Vagina (tissue), 2 donors: ENCODE data around the gene NAV1. TPM values are rescaled to one million over a fixed set of nuclear protein-coding genes. Genes with fewer than 3 reads are reported as not detected.
A peak's percentile ranks its signal among the peaks of the same experiment; 100 is the strongest.

Experiments
- DNase-seq, 2 donors: peaks; one replicate each; pipeline ENCODE4 v3.0.0-alpha.2; 2017; ENCODE audit errors: extremely low spot score in 2 of 2
- H3K27ac ChIP-seq: fragments of 200-600 bp; sonication (generic); one replicate; pipeline ENCODE4 v1.5.1; 2019
- H3K27me3 ChIP-seq: fragments of 200-600 bp; sonication (generic); one replicate; pipeline ENCODE4 v1.5.1; 2019
- H3K36me3 ChIP-seq, 2 donors: fragments of 200-600 bp; sonication (generic); one replicate each; pipeline ENCODE4 v1.5.1; 2017 to 2019
- H3K4me1 ChIP-seq: fragments of 200-600 bp; sonication (generic); one replicate; pipeline ENCODE4 v1.5.1; 2019
- H3K4me3 ChIP-seq, 2 donors: fragments of 200-600 bp; sonication (generic); 1 replicate in 1 of 2; 2 replicates in 1 of 2; pipeline ENCODE4 v1.5.1; 2016 to 2019
- H3K9me3 ChIP-seq: fragments of 200-600 bp; sonication (generic); one replicate; pipeline ENCODE4 v1.5.1; 2019
- POLR2A ChIP-seq, 2 donors: fragments of 450-650 bp; IDR thresholded peaks; one replicate each; pipeline ENCODE4 v1.6.1; 2017; ENCODE audit warnings: antibody characterized with exemption in 2 of 2, mild to moderate bottlenecking in 2 of 2, moderate library complexity in 2 of 2
- POLR2AphosphoS5 ChIP-seq, 2 donors: sonication (generic); formaldehyde crosslinking; IDR thresholded peaks; one replicate each; pipeline ENCODE4 v1.9.0; 2017; ENCODE audit warnings: antibody characterized with exemption in 2 of 2, mild to moderate bottlenecking in 2 of 2, low read depth in 1 of 2; ENCODE audit not compliant: insufficient read depth in 1 of 2
- intact Hi-C: fragments of 100-400 bp; cut with DNase I; formaldehyde crosslinking; loops from one replicate; pipeline ENCODE4 v1.15.1; 2023
- total RNA-seq: library from RNA; depleted of rRNA; stranded (reverse); fragments of >200 nt; gene quantifications from one replicate; pipeline ENCODE4 v1.2.3, GENCODE V29; 2016
- TF ChIP-seq, protein P1 (sequence below), 3 experiments: fragments of 450-650 bp in 2 of 3; fragments of 200-600 bp in 1 of 3; sonication (generic) in 1 of 3; IDR thresholded peaks; one replicate each; pipeline ENCODE4 v1.5.1; 2017 to 2019; ENCODE audit warnings: antibody characterized with exemption in 3 of 3, mild to moderate bottlenecking in 2 of 3, moderate library complexity in 2 of 3

The NAV1 gene
- total RNA-seq, 1 donor from 2014 or later: 45.9 TPM

DNA sequence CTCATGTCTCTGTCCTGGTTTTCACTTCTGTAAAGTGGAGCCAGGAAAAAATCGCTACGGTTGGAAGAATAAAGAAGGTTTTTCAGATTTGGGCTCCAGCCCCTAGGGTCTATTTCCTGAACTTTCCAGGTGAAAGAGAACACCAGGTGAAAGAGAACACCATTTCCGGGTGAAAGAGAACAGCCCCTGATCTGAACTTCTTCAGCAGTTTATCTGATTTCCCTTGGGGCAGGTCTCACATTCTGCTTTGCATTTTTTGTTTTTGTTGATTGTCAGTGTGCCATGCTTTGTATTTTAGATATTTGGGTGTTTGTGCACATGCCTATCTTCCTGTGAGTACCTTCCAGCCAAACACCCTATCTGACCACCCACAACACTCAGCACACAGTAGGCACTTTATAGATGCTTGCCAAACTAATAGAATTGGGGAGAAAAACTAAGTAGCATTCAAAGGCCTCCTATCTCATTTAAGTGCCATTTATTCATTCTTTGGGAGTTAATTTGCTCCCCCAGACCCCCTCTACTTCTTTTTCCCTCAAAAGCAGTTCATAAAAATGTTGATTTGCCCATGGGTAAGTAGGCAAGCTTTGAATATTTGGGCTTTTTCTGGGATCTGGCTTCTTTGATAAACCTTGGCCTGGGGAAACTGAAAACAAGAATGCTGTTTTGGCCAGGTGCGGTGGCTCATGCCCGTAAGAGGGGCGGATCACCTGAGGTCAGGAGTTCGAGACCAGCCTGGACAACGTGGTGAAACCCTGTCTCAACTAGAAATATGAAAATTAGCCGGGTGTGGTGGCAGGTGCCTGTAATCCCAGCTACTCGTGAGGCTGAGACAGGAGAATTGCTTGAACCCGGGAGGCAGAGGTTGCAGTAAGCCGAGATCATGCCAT lies 2.2 kb downstream of the NAV1 start:
- Histone ChIP-seq H3K9me3 (no peaks in the 10 kb centered on the region), H3K36me3 (no peaks in the 10 kb centered on the region), H3K4me1 (peaks cover 72% of the 10 kb centered on the region), H3K4me3 (peak overlapping the region in 1 of 2 donors; percentile 56), H3K27ac (peak overlapping the region; percentile 90), H3K27me3 (no peaks in the 10 kb centered on the region)
- intact Hi-C loops: no loop called here
- no peak for DNase-seq
- TF ChIP-seq POLR2A (IDR thresholded peaks at IDR 0.05): no peak
- TF ChIP-seq, protein P1, sequence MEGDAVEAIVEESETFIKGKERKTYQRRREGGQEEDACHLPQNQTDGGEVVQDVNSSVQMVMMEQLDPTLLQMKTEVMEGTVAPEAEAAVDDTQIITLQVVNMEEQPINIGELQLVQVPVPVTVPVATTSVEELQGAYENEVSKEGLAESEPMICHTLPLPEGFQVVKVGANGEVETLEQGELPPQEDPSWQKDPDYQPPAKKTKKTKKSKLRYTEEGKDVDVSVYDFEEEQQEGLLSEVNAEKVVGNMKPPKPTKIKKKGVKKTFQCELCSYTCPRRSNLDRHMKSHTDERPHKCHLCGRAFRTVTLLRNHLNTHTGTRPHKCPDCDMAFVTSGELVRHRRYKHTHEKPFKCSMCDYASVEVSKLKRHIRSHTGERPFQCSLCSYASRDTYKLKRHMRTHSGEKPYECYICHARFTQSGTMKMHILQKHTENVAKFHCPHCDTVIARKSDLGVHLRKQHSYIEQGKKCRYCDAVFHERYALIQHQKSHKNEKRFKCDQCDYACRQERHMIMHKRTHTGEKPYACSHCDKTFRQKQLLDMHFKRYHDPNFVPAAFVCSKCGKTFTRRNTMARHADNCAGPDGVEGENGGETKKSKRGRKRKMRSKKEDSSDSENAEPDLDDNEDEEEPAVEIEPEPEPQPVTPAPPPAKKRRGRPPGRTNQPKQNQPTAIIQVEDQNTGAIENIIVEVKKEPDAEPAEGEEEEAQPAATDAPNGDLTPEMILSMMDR (IDR thresholded peaks at IDR 0.05): no peak
- no peak for TF ChIP-seq POLR2AphosphoS5 (IDR thresholded peaks at IDR 0.05; ENCODE audit: insufficient read depth in 1 of 2, low read depth in 1 of 2)

DNA sequence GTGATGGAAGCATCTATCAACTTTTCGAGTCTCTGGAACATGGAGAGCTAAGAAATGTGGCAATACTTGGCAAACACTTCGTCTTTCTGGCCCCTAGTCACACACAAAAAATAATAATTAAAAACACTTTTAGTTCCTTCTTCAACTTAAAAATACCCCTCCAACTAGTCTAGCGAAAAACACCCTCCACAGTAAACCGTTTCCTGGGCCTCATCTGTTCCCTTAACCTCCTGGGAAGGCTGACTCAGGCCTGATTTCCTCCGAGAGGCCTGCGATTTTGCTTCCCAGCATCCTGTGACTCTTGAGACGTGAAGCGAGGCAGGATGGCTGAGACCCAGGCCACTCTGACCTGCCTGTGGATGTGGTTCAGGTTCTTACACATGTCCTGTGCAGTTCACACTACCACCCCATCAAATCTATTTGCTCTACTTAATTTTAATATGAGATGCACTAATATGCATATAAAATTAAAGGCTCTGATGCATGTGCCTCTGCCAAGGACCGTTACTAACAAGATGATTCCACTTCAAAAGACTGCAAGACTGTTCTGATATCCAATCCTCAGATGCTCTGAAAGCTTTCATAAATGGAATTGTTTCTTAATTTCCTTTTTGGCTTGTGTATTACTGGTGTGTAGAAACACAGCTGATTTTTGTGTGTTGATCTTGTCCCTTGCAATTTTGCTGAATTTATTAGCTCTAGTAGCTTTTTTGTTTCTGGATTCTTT lies 3.5 kb downstream of the NAV1 start:
- H3K4me1 ChIP-seq: peaks cover 59% of the 10 kb centered on the region
- intact Hi-C loops: no loop called here
- no peaks in the 10 kb centered on the region for H3K36me3 ChIP-seq
- TF ChIP-seq POLR2A (IDR thresholded peaks at IDR 0.05) (no peak), POLR2AphosphoS5 (IDR thresholded peaks at IDR 0.05; ENCODE audit: insufficient read depth in 1 of 2, low read depth in 1 of 2) (peak in 1 of 2 donors; percentile 46)
- TF ChIP-seq, protein P1 (IDR thresholded peaks at IDR 0.05): no peak
- no peak for DNase-seq
- H3K27ac ChIP-seq: peak overlapping the region; percentile 90
- H3K27me3 ChIP-seq: no peaks in the 10 kb centered on the region
- H3K4me3 ChIP-seq: no peak overlapping the region
- no peaks in the 10 kb centered on the region for H3K9me3 ChIP-seq

- Histone ChIP-seq H3K4me3 (no peak overlapping the region), H3K9me3 (no peaks in the 10 kb centered on the region), H3K4me1 (peaks cover 44% of the 10 kb centered on the region), H3K27ac (peak overlapping the region; percentile 63), H3K27me3 (no peaks in the 10 kb centered on the region), H3K36me3 (no peaks in the 10 kb centered on the region)
- intact Hi-C loops: no loop called here
- TF ChIP-seq, protein P1 (IDR thresholded peaks at IDR 0.05): no peak
- TF ChIP-seq POLR2AphosphoS5 (IDR thresholded peaks at IDR 0.05; ENCODE audit: insufficient read depth in 1 of 2, low read depth in 1 of 2): no peak
- TF ChIP-seq POLR2A (IDR thresholded peaks at IDR 0.05): no peak
- no peak for DNase-seq
Measured at GRCh38 chr1:201543871-201544642, 5.1 kb downstream of the NAV1 start.

DNA sequence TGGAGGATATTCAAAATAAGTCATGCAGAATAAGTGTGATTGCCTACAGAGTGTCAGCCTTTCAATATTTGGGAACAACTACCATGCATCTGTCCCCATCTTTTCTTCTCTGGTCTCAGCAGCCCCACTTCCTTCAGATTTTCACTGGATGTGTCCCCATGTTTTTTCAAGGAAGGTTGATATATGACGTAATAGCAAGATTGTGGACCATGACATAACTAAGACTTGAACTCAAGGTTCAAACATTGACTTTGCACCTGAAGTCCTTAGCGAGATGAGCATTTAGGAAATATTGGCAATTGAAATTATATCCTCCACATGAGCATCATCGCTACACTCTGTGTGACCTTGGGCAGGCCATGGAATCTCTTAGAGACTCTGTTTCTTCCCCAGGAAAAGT lies 5.8 kb downstream of the NAV1 start:
- no peaks in the 10 kb centered on the region for H3K9me3 ChIP-seq
- H3K36me3 ChIP-seq: no peaks in the 10 kb centered on the region
- DNase-seq: no peak
- no peak for TF ChIP-seq POLR2AphosphoS5 (IDR thresholded peaks at IDR 0.05; ENCODE audit: insufficient read depth in 1 of 2, low read depth in 1 of 2)
- TF ChIP-seq, protein P1 (IDR thresholded peaks at IDR 0.05): no peak
- no peak for TF ChIP-seq POLR2A (IDR thresholded peaks at IDR 0.05)
- no peaks in the 10 kb centered on the region for H3K27me3 ChIP-seq
- H3K4me3 ChIP-seq: no peak overlapping the region
- intact Hi-C loops: no loop called here
- H3K27ac ChIP-seq: peak overlapping the region; percentile 63
- H3K4me1 ChIP-seq: peaks cover 44% of the 10 kb centered on the region
